Liver (tissue), 3 donors: ENCODE results near the gene AOPEP.

Experiments
- CTCF ChIP-seq: fragments of 150-350 bp; IDR thresholded peaks from 2 replicates; pipeline ENCODE4 v1.5.1; 2017; ENCODE audit warnings: improper control_type of control experiment, low read depth, low read length; ENCODE audit not compliant: missing input control
- GABPA ChIP-seq, 2 donors: IDR thresholded peaks in 1 of 2; conservative IDR thresholded peaks in 1 of 2; 2 replicates each; pipeline ENCODE4 v1.6.1; 2016; ENCODE audit warnings: antibody characterized with exemption in 2 of 2, mild to moderate bottlenecking in 1 of 2, moderate library complexity in 1 of 2
- REST ChIP-seq: IDR thresholded peaks from 2 replicates; pipeline ENCODE4 v1.6.1; 2016; ENCODE audit warnings: antibody characterized with exemption, mild to moderate bottlenecking
- YY1 ChIP-seq: IDR thresholded peaks from 2 replicates; pipeline ENCODE4 v1.6.1; 2016; ENCODE audit warnings: antibody characterized with exemption, mild to moderate bottlenecking
- ZBTB33 ChIP-seq: IDR thresholded peaks from 2 replicates; pipeline ENCODE4 v1.6.1; 2016; ENCODE audit warnings: antibody characterized with exemption
- TF ChIP-seq, protein P1 (sequence below): IDR thresholded peaks from 2 replicates; pipeline ENCODE4 v1.6.1; 2016; ENCODE audit warnings: antibody characterized with exemption
- donor health status: healthy.
- donor health status: healthy.

GRCh38 chr9:94800424-94801117 is 74.1 kb downstream of the AOPEP start:
- no peak for TF ChIP-seq CTCF
- TF ChIP-seq ZBTB33 = no peak
- TF ChIP-seq, protein P1, sequence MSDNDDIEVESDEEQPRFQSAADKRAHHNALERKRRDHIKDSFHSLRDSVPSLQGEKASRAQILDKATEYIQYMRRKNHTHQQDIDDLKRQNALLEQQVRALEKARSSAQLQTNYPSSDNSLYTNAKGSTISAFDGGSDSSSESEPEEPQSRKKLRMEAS = no peak
- TF ChIP-seq GABPA (IDR thresholded peaks at IDR 0.05 in 1 of 2, conservative IDR thresholded peaks at IDR 0.05 in 1 of 2) = no peak
- no peak for TF ChIP-seq YY1
- no peak for TF ChIP-seq REST
